GM18867 (cell line): ENCODE results near the gene MAN1B1.
"Not testable (repeated sequence)": the region's sequence is repeated elsewhere in the genome, so short reads cannot be mapped to it uniquely, and the experiment has no call there.

Experiments
- ATAC-seq: cut with Tn5 transposase; IDR thresholded peaks from one replicate; pipeline ENCODE4 v1.9.1; 2021; ENCODE audit warnings: mild to moderate bottlenecking, moderate library complexity; ENCODE audit not compliant: unreplicated experiment

MAN1B1 gene

GRCh38 chr9:137126786-137127185 lies 40.0 kb downstream of the MAN1B1 start:
- no peak for ATAC-seq

GRCh38 chr9:137127301-137128157 lies 40.7 kb downstream of the MAN1B1 start:
- ATAC-seq = no peak

GRCh38 chr9:137128158-137128861 lies 41.5 kb downstream of the MAN1B1 start:
- ATAC-seq = peak; percentile 1

GRCh38 chr9:137128862-137129455 lies 42.2 kb downstream of the MAN1B1 start:
- peak; percentile 21 for ATAC-seq

- peak; percentile 80 for ATAC-seq
These were observed 42.8 kb downstream of the MAN1B1 start for GRCh38 chr9:137129456-137130175.

GRCh38 chr9:137130176-137130755 lies 43.5 kb downstream of the MAN1B1 start:
- ATAC-seq = peak; percentile 17

- ATAC-seq = no peak
These were observed 47.4 kb downstream of the MAN1B1 start for GRCh38 chr9:137134191-137134590.

- not testable (repeated sequence) for ATAC-seq
These were observed 48.4 kb downstream of the MAN1B1 start for GRCh38 chr9:137135154-137135553.

GRCh38 chr9:137136261-137136880 lies 49.6 kb downstream of the MAN1B1 start:
- no peak for ATAC-seq

- no peak for ATAC-seq
These were observed 50.3 kb downstream of the MAN1B1 start for GRCh38 chr9:137136881-137137607.

GRCh38 chr9:137138058-137138721 lies 51.4 kb downstream of the MAN1B1 start:
- no peak for ATAC-seq

- ATAC-seq = no peak
These were observed 52.1 kb downstream of the MAN1B1 start, which contains the start of gene GRIN1 for GRCh38 chr9:137138722-137139467. Gene GRIN1, plus strand, starts transcription at chr9:137139154. Its CDS starts 333 bp downstream, at chr9:137139487.

GRCh38 chr9:137139468-137140150 lies 52.8 kb downstream of the MAN1B1 start:
- ATAC-seq = no peak

- ATAC-seq = no peak
These were observed 53.6 kb downstream of the MAN1B1 start for GRCh38 chr9:137140151-137141012.

GRCh38 chr9:137141050-137141810 lies 54.4 kb downstream of the MAN1B1 start:
- ATAC-seq = no peak
